Erythroblast (primary cell): ENCODE measurements around the gene MED31.

Source experiments
- GATA1 ChIP-seq: IDR thresholded peaks from 2 replicates; pipeline ENCODE4 v1.6.1; 2011; ENCODE audit warnings: low read depth, mild to moderate bottlenecking, control low read depth, low read length, moderate library complexity
- POLR2A ChIP-seq: IDR thresholded peaks from 2 replicates; pipeline ENCODE4 v1.6.1; 2011; ENCODE audit warnings: mild to moderate bottlenecking, low read length

DNA sequence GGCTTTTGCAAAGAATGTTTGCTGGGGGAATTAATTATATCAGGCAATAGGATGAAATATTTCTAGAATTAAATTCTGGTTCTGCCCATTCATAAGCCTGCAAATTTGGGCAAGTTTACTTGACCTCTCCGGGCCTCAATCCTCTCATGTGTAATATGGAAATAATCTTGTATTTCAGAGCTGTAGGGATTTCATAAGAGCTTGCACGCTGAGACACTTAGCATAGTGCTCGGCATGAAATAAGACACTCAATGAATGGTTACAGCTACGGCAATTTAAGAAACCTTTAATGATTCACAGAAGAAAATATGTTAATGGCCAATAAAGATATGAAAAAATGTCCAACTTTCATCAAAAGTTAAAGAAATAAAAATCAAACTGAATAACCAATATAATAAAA is 54.5 kb downstream of the MED31 start:
- no peak for TF ChIP-seq POLR2A
- no peak for TF ChIP-seq GATA1
